H1 (cell line): ENCODE results near the gene LCOR. TPM values are rescaled to one million over a fixed set of nuclear protein-coding genes. Genes with fewer than 3 reads are reported as not detected.

Experiments
- CTCF ChIA-PET: fragments of 300-600 bp; sonication (Branson Sonifier 250); formaldehyde crosslinking; loops from one replicate; lab custom pipeline; 2021; ENCODE audit not compliant: partially characterized antibody; lab: Charles Lee
- POLR2A ChIA-PET: fragments of 300-600 bp; sonication (Branson Sonifier 250); formaldehyde crosslinking; loops from one replicate; lab custom pipeline; 2021; ENCODE audit warnings: inconsistent platforms; ENCODE audit not compliant: partially characterized antibody; lab: Charles Lee
- DNase-seq, 2 experiments: peaks; one replicate each; pipeline versions ENCODE4 v3.0.0 to v3.0.0-alpha.2; 2010 to 2022; ENCODE audit warnings: low spot score in 2 of 2, low read depth in 1 of 2, mixed read lengths in 1 of 2
- FAIRE-seq: peaks from 2 replicates; lab custom pipeline; 2011; peaks lifted over from hg19 to GRCh38; lab: Jason Lieb, UNC
- H2AFZ ChIP-seq: 2 replicates; pipeline ENCODE4 v1.8.1; 2012; ENCODE audit warnings: low read length, inconsistent platforms
- H2AK5ac ChIP-seq: 2 replicates; pipeline ENCODE4 v1.6.1; 2013; ENCODE audit warnings: low read depth, low read length
- H2BK120ac ChIP-seq: replicated peaks from 2 replicates; pipeline ENCODE3; 2013; ENCODE audit warnings: low read depth, low read length, inconsistent platforms
- H2BK12ac ChIP-seq: 2 replicates; pipeline ENCODE4 v1.6.1; 2013; ENCODE audit warnings: low read depth, low read length
- H2BK15ac ChIP-seq: 2 replicates; pipeline ENCODE4 v1.6.1; 2013; ENCODE audit warnings: low read length
- H2BK20ac ChIP-seq: 2 replicates; pipeline ENCODE4 v1.6.1; 2013; ENCODE audit warnings: low read length
- H2BK5ac ChIP-seq: 2 replicates; pipeline ENCODE4 v1.6.1; 2013; ENCODE audit warnings: low read depth, low read length
- H3K14ac ChIP-seq: 2 replicates; pipeline ENCODE4 v1.6.1; 2013; ENCODE audit warnings: inconsistent platforms; ENCODE audit not compliant: insufficient read length
- H3K18ac ChIP-seq: 2 replicates; pipeline ENCODE4 v1.6.1; 2013; ENCODE audit warnings: low read length; ENCODE audit errors: extremely low read depth
- H3K23ac ChIP-seq: 2 replicates; pipeline ENCODE4 v1.6.1; 2013; ENCODE audit warnings: inconsistent platforms; ENCODE audit not compliant: insufficient read length
- H3K23me2 ChIP-seq: 2 replicates; pipeline ENCODE4 v1.6.1; 2013; ENCODE audit warnings: low read depth, low read length
- H3K27ac ChIP-seq: 2 replicates; pipeline ENCODE4 v1.6.1; 2011; ENCODE audit warnings: low read depth, low read length, inconsistent platforms
- H3K27me3 ChIP-seq, 4 experiments: replicated peaks in 1 of 4; 1 replicate in 1 of 4; 2 replicates in 3 of 4; pipeline versions ENCODE4 v1.6.1 to v1.8.1; 2011 to 2013; ENCODE audit warnings: low read length in 3 of 4, mild to moderate bottlenecking in 3 of 4, inconsistent platforms in 2 of 4, mixed read lengths in 2 of 4, moderate library complexity in 1 of 4; ENCODE audit not compliant: control insufficient read depth in 3 of 4, insufficient read depth in 3 of 4; ENCODE audit errors: extremely low read depth in 1 of 4
- H3K36me3 ChIP-seq, 4 experiments: 2 replicates each; pipeline versions ENCODE4 v1.6.1 to v1.8.1; 2011 to 2013; ENCODE audit warnings: mild to moderate bottlenecking in 4 of 4, low read length in 3 of 4, moderate library complexity in 2 of 4, control low read depth in 1 of 4, inconsistent platforms in 1 of 4; ENCODE audit not compliant: insufficient read depth in 4 of 4, control insufficient read depth in 2 of 4
- H3K4ac ChIP-seq: replicated peaks from 2 replicates; pipeline ENCODE3; 2013; ENCODE audit warnings: low read length, low read depth, mixed read lengths, inconsistent platforms; ENCODE audit not compliant: insufficient read length
- H3K4me1 ChIP-seq, 4 experiments: replicated peaks in 1 of 4; 1 replicate in 1 of 4; 2 replicates in 3 of 4; pipeline versions ENCODE4 v1.6.1 to v1.8.1; 2011 to 2013; ENCODE audit warnings: low read length in 3 of 4, inconsistent platforms in 2 of 4, mixed read lengths in 1 of 4; ENCODE audit not compliant: insufficient read depth in 4 of 4, control insufficient read depth in 3 of 4
- H3K4me2 ChIP-seq, 2 experiments: 2 replicates each; pipeline versions ENCODE4 v1.6.1 to v1.8.1; 2011 to 2013; ENCODE audit warnings: low read depth in 2 of 2, low read length in 2 of 2, control low read depth in 1 of 2, inconsistent platforms in 1 of 2, mild to moderate bottlenecking in 1 of 2; ENCODE audit not compliant: insufficient read depth in 1 of 2
- H3K4me3 ChIP-seq, 4 experiments: fragments of 200-600, 300-600 bp in 1 of 4; sonication (generic), shearing (Covaris generic), sonication (Bioruptor Twin) in 1 of 4; 2 replicates each; pipeline versions ENCODE4 v1.5.1 to v1.8.1; 2011 to 2016; ENCODE audit warnings: low read length in 4 of 4, low read depth in 3 of 4, control low read depth in 2 of 4, inconsistent platforms in 2 of 4, mild to moderate bottlenecking in 2 of 4, mixed read lengths in 1 of 4, moderate library complexity in 1 of 4; ENCODE audit not compliant: insufficient read depth in 2 of 4; ENCODE audit errors: extremely low read depth in 1 of 4
- H3K56ac ChIP-seq: replicated peaks from 2 replicates; pipeline ENCODE3; 2013; ENCODE audit warnings: low read depth, mild to moderate bottlenecking, mixed read lengths, low read length, inconsistent platforms; ENCODE audit not compliant: insufficient read length
- H3K79me1 ChIP-seq: 2 replicates; pipeline ENCODE4 v1.6.1; 2013; ENCODE audit warnings: low read depth, low read length, control low read depth
- H3K79me2 ChIP-seq, 2 experiments: 2 replicates each; pipeline versions ENCODE4 v1.6.1 to v1.8.1; 2012 to 2013; ENCODE audit warnings: low read length in 2 of 2, mild to moderate bottlenecking in 2 of 2, inconsistent platforms in 1 of 2; ENCODE audit not compliant: insufficient read depth in 2 of 2, control insufficient read depth in 1 of 2
- H3K9ac ChIP-seq, 4 experiments: replicated peaks in 1 of 4; 1 replicate in 1 of 4; 2 replicates in 3 of 4; pipeline versions ENCODE4 v1.6.1 to v1.8.1; 2011 to 2013; ENCODE audit warnings: low read depth in 3 of 4, low read length in 3 of 4, control low read depth in 2 of 4, mild to moderate bottlenecking in 2 of 4, moderate library complexity in 2 of 4, inconsistent platforms in 1 of 4; ENCODE audit errors: extremely low read depth in 1 of 4
- H3K9me3 ChIP-seq, 2 experiments: 2 replicates each; pipeline versions ENCODE4 v1.6.1 to v1.8.1; 2012 to 2013; ENCODE audit warnings: mild to moderate bottlenecking in 2 of 2, moderate library complexity in 2 of 2, control low read depth in 1 of 2, inconsistent platforms in 1 of 2, low read depth in 1 of 2, low read length in 1 of 2, mixed read lengths in 1 of 2; ENCODE audit not compliant: insufficient read depth in 2 of 2
- H4K20me1 ChIP-seq, 2 experiments: replicated peaks in 1 of 2; 2 replicates each; pipeline versions ENCODE3 to v1.8.1; 2011 to 2013; ENCODE audit warnings: inconsistent platforms in 2 of 2, low read length in 2 of 2, mild to moderate bottlenecking in 1 of 2; ENCODE audit not compliant: insufficient read depth in 2 of 2, control insufficient read depth in 1 of 2
- H4K5ac ChIP-seq: 2 replicates; pipeline ENCODE4 v1.6.1; 2013; ENCODE audit warnings: low read length, low read depth, mixed read lengths, inconsistent platforms; ENCODE audit not compliant: insufficient read length
- H4K8ac ChIP-seq: 2 replicates; pipeline ENCODE4 v1.8.0; 2013; ENCODE audit warnings: mild to moderate bottlenecking, moderate library complexity, low read length, inconsistent platforms; ENCODE audit not compliant: insufficient read depth; ENCODE audit errors: extremely low read depth
- H4K91ac ChIP-seq: replicated peaks from 2 replicates; pipeline ENCODE3; 2013; ENCODE audit warnings: low read length, mixed read lengths, inconsistent platforms; ENCODE audit not compliant: insufficient read length
- CTBP2 ChIP-seq: IDR thresholded peaks from 2 replicates; pipeline ENCODE4 v1.7.0; 2011; ENCODE audit warnings: borderline replicate concordance, mild to moderate bottlenecking, moderate library complexity, mixed read lengths, low read length; ENCODE audit not compliant: insufficient read depth, insufficient read length
- WGBS, 2 experiments: shearing (Covaris generic) in 1 of 2; methylation state at CpG; one replicate each; pipeline versions ENCODE4 v1.1.6 to v1.1.7; 2013 to 2015; ENCODE audit warnings: low lambda C conversion rate in 2 of 2, mixed read lengths in 2 of 2, inconsistent platforms in 1 of 2, low coverage in 1 of 2, missing lambda C conversion rate in 1 of 2; ENCODE audit not compliant: insufficient replicate concordance in 2 of 2, insufficient coverage in 1 of 2, insufficient read length in 1 of 2; ENCODE audit errors: extremely low coverage in 1 of 2, missing lambda C conversion rate in 1 of 2; 5-methylcytosine and 5-hydroxymethylcytosine counted together
- polyA plus RNA-seq, 7 experiments: library from polyadenylated mRNA; depleted of rRNA in 3 of 7; stranded (reverse) in 5 of 7; unstranded in 2 of 7; fragments of >200 nt in 5 of 7; fragments of 200-250 nt in 2 of 7; gene quantifications; 1 replicate in 5 of 7; 2 replicates in 1 of 7; 4 replicates in 1 of 7; pipeline versions ENCODE4 v1.2.1 to v1.2.3, GENCODE V29; 2011 to 2013; ENCODE audit warnings: missing spikeins in 2 of 7, mixed read lengths in 2 of 7
- total RNA-seq: library from RNA; stranded (reverse); fragmentation: NEBNext Ultra II Directional; extraction: Animal tissue kit (Norgen Biotek cat#: 25700); gene quantifications from 2 replicates; pipeline ENCODE4 v1.2.1, GENCODE V29; 2021

LCOR gene
- total and polyA plus RNA-seq, 2 of the 8 experiments (the other 6 are each of a cell fraction or from before 2014, with no cell fraction given), result 4.7 to 25.5 TPM

DNA sequence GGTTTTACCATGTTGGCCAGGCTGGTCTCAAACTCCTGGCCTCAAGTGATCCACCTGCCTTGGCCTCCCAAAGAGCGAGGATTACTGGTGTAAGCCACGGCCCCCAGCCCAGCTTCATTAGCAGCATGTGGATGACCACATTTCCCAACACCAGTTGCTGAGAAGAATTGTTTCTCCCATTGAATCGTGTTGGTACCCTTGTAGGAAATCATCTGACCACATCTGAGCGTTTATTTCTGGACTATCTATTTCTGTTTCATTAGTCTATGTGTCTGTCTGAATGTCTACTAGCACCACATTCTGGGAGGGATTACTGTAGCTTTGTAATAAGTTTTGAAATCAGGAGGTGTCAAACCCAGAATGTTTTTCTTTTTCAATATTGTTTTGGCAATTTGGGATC is 89.6 kb downstream of the LCOR start:
- no peak overlapping the region for H3K4ac ChIP-seq
- H3K4me2 ChIP-seq, result no peak overlapping the region
- H3K18ac ChIP-seq, result no peak overlapping the region
- H2BK12ac ChIP-seq, result no peak overlapping the region
- H3K79me2 ChIP-seq, result peaks cover 0 to 7% of the 10 kb centered on the region in 2 experiments; a peak in 1 of 4 replicates
- H4K5ac ChIP-seq, result no peak overlapping the region
- no peak overlapping the region for H4K91ac ChIP-seq
- FAIRE-seq (no peak), DNase-seq (no peak)
- H3K4me1 ChIP-seq, result no peaks in the 10 kb centered on the region
- H3K9ac ChIP-seq, result no peak overlapping the region
- H3K23ac ChIP-seq, result no peak overlapping the region
- H3K27me3 ChIP-seq, result peaks cover 0 to 1% (median 0%) of the 10 kb centered on the region in 4 experiments; a peak in 1 of 7 replicates
- no peak overlapping the region for H2BK20ac ChIP-seq
- no peak overlapping the region for H2BK5ac ChIP-seq
- H3K79me1 ChIP-seq, result no peaks in the 10 kb centered on the region
- no peak overlapping the region for H2BK15ac ChIP-seq
- no peak overlapping the region for H2AFZ ChIP-seq
- H2BK120ac ChIP-seq, result no peak overlapping the region
- no peak overlapping the region for H3K56ac ChIP-seq
- ChIA-PET POLR2A (no interaction called here), CTCF (interaction anchor here (1.5 to 1.7 kb wide), 3 partner anchors 9 to 104 kb away, joined by 3 read pairs; no protein-coding TSS in a partner anchor)
- H3K23me2 ChIP-seq, result no peaks in the 10 kb centered on the region
- H3K14ac ChIP-seq, result no peak overlapping the region
- no peak overlapping the region for H3K4me3 ChIP-seq
- no peaks in the 10 kb centered on the region for H4K20me1 ChIP-seq
- TF ChIP-seq CTBP2, result no peak
- H3K9me3 ChIP-seq, result no peaks in the 10 kb centered on the region
- no peak overlapping the region for H2AK5ac ChIP-seq
- H4K8ac ChIP-seq, result no peak overlapping the region
- no peaks in the 10 kb centered on the region; a peak in 1 of 8 replicates for H3K36me3 ChIP-seq
- 90% methylated on average over 4 of the region's 4 CpGs; no CpG with 5 or more reads in 1 of the 2 experiments for WGBS, 2 experiments
- H3K27ac ChIP-seq, result no peak overlapping the region
